Fibroblast of skin of right biceps (primary cell): ENCODE results near the gene OR5T3.
"Not testable (repeated sequence)": the region's sequence is repeated elsewhere in the genome, so short reads cannot be mapped to it uniquely, and the experiment has no call there.

Experiments
- DNase-seq: peaks from one replicate; pipeline ENCODE4 v3.0.0-alpha.2; 2013

OR5T3 gene

DNA sequence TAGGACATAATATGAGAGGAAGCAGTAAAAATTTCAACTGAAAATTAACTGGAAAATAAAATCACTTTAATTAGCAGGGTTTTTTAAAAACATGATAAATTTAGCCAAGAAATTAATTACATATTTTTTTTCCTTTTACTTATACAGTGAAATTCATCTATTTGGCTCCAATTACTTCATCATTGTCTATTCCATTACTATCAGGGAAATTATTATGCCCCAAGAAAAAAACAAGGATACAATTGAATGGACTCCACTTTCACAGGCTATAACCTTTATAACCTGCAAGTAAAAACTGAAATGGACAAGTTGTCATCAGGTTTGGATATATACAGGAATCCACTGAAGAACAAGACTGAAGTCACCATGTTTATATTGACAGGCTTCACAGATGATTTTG is at the start of gene OR5T3:
Gene OR5T3 (plus strand): TSS at position 301 of the 400 bp plus-strand sequence. CDS start 0 bp downstream, at position 301.
- DNase-seq = no peak

DNA sequence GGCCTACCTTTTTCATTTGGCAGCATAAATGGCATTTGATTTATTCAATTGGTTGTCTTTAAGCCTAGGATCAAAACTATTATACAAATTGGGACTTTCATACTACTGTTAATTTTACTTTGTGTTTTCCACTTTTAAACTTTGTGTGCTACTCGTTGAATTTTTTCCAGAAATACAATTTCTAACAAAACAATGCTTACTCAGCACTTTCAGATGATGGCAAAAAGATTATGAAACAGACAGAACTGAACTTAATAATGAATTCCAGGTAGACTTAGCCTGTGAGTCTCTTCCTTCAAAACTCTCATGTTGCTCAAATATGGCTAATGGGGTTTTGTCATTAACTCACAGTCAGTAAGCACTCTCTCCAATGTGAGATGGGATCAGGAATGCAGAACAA is 44.3 kb upstream of the OR5T3 start:
- no peak for DNase-seq

DNA sequence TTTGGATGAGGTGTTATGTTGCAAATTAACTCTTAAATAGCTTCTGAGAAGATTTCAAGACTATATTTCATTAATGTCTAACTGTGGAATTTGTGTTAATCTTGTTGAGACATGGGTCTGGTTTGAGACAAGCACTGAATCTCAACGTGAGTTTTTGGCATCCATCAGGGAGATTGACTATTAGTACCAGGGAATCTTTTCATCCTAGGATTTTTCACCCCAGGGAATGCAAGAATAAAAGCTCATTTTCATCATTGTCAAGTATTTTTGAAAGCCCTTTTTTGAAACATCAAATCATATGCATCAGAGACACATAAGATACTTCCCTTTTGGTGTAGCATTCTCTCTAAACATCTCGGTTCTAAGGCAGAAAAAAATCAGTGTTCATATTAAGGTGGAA is 37.5 kb upstream of the OR5T3 start:
- no peak for DNase-seq

DNA sequence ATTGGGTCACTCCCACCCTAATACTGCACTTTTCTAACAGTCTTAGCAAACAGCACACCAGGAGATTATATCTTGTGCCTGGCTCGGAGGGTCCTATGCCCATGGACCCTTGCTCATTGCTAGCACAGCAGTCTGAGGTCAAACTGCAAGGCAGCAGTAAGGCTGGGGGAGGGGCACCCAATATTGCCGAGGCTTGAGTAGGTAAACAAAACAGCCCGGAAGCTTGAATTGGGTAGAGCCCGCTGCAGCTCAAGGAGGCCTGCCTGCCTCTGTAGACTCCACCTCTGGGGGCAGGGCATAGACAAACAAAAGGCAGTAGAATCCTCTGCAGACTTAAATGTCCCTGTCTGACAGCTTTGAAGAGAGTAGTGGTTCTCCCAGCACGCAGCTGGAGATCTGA is 32.3 kb upstream of the OR5T3 start:
- not testable (repeated sequence) for DNase-seq

DNA sequence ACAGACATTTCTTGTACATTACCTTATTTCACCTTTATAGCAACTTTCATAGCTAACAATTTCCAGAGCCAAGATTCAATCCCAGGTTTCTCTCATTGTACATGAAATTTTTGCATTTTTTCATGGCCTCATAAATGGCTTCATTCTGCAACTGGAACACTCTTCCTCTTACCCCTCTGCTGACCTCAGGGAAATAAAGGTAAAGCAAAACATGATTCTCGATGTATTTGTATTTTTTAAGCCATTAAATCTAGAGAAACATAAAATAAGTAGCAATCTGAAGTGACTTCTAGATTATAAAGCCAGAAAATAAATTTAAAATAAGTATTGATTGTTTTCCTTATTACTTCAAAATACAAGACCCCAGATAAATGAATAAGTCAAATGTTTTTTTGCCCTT is 17.9 kb upstream of the OR5T3 start, which contains the start of gene OR5T2:
Gene OR5T2 (minus strand): TSS at position 101 of the 400 bp plus-strand sequence. CDS start 1,193 bp downstream, outside the sequence.
- no peak for DNase-seq

DNA sequence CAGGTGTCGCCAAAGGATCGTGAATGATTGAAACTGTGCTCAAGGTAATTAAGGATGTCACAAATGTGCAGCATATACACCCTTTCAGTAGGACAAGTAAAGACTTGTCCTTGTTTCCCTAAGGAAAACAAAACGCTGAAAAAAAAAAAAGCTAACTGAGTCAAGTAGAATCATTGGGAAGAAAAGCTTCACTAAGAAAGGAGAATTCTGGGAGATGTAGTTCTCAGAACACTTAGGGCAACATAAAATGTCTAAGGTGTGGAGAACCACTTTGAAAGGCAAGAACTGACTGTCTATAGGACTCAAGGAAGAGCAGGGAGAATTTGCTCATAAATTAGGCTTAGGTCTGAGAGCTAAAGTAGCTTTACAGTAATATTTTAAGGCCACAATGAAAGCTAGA is 19.0 kb downstream of the OR5T3 start:
- DNase-seq = no peak

DNA sequence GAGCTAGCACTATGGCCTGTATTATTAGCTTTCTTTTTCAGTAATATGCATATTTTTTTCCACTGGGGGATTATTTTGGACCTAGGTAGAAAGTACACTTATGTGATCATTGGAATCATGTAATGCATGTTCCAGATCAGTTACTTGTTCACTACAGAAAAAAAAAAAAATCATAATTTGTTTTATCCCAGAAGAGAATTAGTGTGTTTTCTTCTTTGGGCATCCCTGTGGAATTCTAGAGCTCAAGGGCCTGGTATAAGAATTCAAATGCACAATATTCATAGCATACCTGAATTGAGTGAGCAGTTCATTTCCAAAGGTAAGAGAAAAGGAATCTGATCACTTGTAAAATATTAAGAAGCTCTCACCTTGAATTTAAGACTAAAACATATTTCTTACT is 21.8 kb downstream of the OR5T3 start, which contains the start of gene OR5T1:
Gene OR5T1 (plus strand): TSS at position 301 of the 400 bp plus-strand sequence. CDS start 1,485 bp downstream, outside the sequence.
- DNase-seq = no peak

DNA sequence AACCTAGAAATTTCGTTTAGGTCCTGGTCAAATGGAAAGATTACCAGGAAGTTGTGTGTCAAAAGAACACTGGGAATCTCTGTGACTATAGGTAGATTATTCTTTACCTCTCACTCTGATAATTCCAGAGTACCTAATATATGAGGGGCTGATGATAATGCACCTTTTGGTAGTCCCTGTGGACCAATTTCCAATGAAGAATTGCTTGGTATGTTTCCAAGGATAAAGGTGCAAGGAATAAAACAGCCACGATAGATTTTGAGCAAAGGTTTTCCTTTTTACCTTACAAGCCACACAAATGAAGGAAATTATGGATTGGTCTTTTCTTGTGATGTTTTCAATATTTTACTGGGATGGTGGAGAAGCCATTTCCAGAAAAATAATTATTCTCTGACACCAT is 40.1 kb downstream of the OR5T3 start, which contains the start of gene OR8H1:
Gene OR8H1 (minus strand): TSS at position 101 of the 400 bp plus-strand sequence. CDS start 1,192 bp downstream, outside the sequence.
- DNase-seq = no peak

DNA sequence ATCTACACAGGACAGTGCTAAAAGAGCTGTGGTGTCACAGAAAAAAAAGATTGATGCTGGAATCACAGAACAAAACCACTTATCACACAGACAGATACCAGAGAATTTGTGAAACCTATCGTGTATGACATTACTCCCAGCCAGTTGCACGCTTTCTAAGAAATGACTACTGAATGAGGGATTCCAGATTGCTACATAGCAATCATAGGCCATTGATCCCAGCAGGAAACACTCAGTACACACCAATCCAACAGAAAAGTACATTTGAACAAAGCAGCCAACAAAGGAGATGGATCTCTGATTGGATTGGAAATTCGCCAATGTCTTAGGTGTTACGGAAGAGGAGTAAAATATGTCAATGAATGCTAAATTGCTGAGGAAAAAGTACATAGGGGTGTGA is 44.8 kb downstream of the OR5T3 start:
- DNase-seq = no peak
